ENCODE data around the gene NDOR1.

Gene NDOR1

GRCh38 chr9:137205126-137206069 is at the start of gene NDOR1, which contains the start of gene TMEM203:
NDOR1 (plus strand) TSS chr9:137205700; CDS start chr9:137205778, 78 bp downstream.
TMEM203 (minus strand) TSS chr9:137205648; CDS start chr9:137205414, 234 bp downstream.
- peak; percentile 95 for DNase-seq (ENCODE audit: low spot score)

GRCh38 chr9:137156567-137157375 is 48.7 kb upstream of the NDOR1 start:
- peak; percentile 61 for DNase-seq (ENCODE audit: low spot score)

GRCh38 chr9:137157618-137158415 is 47.7 kb upstream of the NDOR1 start:
- DNase-seq (ENCODE audit: low spot score): no peak

- no peak for DNase-seq (ENCODE audit: low spot score)
These were observed 46.9 kb upstream of the NDOR1 start for GRCh38 chr9:137158625-137159024.

GRCh38 chr9:137159105-137160053 is 46.1 kb upstream of the NDOR1 start:
- DNase-seq (ENCODE audit: low spot score): no peak

- DNase-seq (ENCODE audit: low spot score): no peak
These were observed 45.5 kb upstream of the NDOR1 start for GRCh38 chr9:137160054-137160425.

- DNase-seq (ENCODE audit: low spot score): no peak
These were observed 44.6 kb upstream of the NDOR1 start for GRCh38 chr9:137160716-137161557.

GRCh38 chr9:137161558-137162486 is 43.7 kb upstream of the NDOR1 start:
- DNase-seq (ENCODE audit: low spot score): no peak

- DNase-seq (ENCODE audit: low spot score): no peak
These were observed 42.8 kb upstream of the NDOR1 start for GRCh38 chr9:137162505-137163364.

GRCh38 chr9:137163365-137163715 is 42.2 kb upstream of the NDOR1 start:
- no peak for DNase-seq (ENCODE audit: low spot score)

GRCh38 chr9:137163805-137164204 is 41.7 kb upstream of the NDOR1 start:
- no peak for DNase-seq (ENCODE audit: low spot score)

GRCh38 chr9:137164370-137165249 is 40.9 kb upstream of the NDOR1 start:
- no peak for DNase-seq (ENCODE audit: low spot score)

GRCh38 chr9:137165250-137165836 is 40.2 kb upstream of the NDOR1 start:
- no peak for DNase-seq (ENCODE audit: low spot score)

- no peak for DNase-seq (ENCODE audit: low spot score)
These were observed 38.9 kb upstream of the NDOR1 start for GRCh38 chr9:137166380-137167229.

- no peak for DNase-seq (ENCODE audit: low spot score)
These were observed 38.2 kb upstream of the NDOR1 start for GRCh38 chr9:137167277-137167746.

Data from activated CD4-positive, alpha-beta T cell treated with anti-CD3 and anti-CD28 coated beads, Interleukin-2, Interleukin-4, amounts not matched to agents 100 ng/mL and 50 ng/mL, durations not matched to agents 16 hours and 8 hours (primary cell).